Measurements from ENCODE around the gene ALK.
A peak's percentile ranks its signal among the peaks of the same experiment; 100 is the strongest.

The ALK gene

GRCh38 chr2:29847886-29848285 lies 73.5 kb downstream of the ALK start:
- Histone ChIP-seq H2AFZ (ENCODE audit: low read depth) (no peak overlapping the region), H4K20me1 (ENCODE audit: insufficient read depth) (no peaks in the 10 kb centered on the region), H3K4me3 (IDR thresholded peaks at IDR 0.05; ENCODE audit: insufficient read depth, low read depth, low read length) (no peak overlapping the region), H3K4me2 (no peak overlapping the region), H3K79me2 (ENCODE audit: insufficient read depth, low read depth) (no peaks in the 10 kb centered on the region), H3K27me3 (ENCODE audit: insufficient read depth, low read depth) (no peaks in the 10 kb centered on the region), H3K4me1 (ENCODE audit: low read depth, poor library complexity, severe bottlenecking) (no peaks in the 10 kb centered on the region), H3K27ac (no peak overlapping the region), H3K9ac (no peak overlapping the region), H3K36me3 (ENCODE audit: insufficient read depth) (no peaks in the 10 kb centered on the region)
- TF ChIP-seq CTCF (conservative IDR thresholded peaks at IDR 0.05; ENCODE audit: low read depth, low read length), result no peak

- no peaks in the 10 kb centered on the region for H3K27me3 ChIP-seq (ENCODE audit: insufficient read depth, low read depth)
- H2AFZ ChIP-seq (ENCODE audit: low read depth), result no peak overlapping the region
- H3K9ac ChIP-seq, result no peak overlapping the region
- H3K4me1 ChIP-seq (ENCODE audit: low read depth, poor library complexity, severe bottlenecking), result no peaks in the 10 kb centered on the region
- H3K27ac ChIP-seq, result no peak overlapping the region
- no peaks in the 10 kb centered on the region for H3K79me2 ChIP-seq (ENCODE audit: insufficient read depth, low read depth)
- no peak overlapping the region for H3K4me3 ChIP-seq (IDR thresholded peaks at IDR 0.05; ENCODE audit: insufficient read depth, low read depth, low read length)
- TF ChIP-seq CTCF (conservative IDR thresholded peaks at IDR 0.05; ENCODE audit: low read depth, low read length), result no peak
- no peaks in the 10 kb centered on the region for H3K36me3 ChIP-seq (ENCODE audit: insufficient read depth)
- no peaks in the 10 kb centered on the region for H4K20me1 ChIP-seq (ENCODE audit: insufficient read depth)
- no peak overlapping the region for H3K4me2 ChIP-seq
Observed at GRCh38 chr2:29844713-29845326, 76.6 kb downstream of the ALK start.

- no peaks in the 10 kb centered on the region for H3K79me2 ChIP-seq (ENCODE audit: insufficient read depth, low read depth)
- no peak overlapping the region for H3K9ac ChIP-seq
- no peaks in the 10 kb centered on the region for H3K4me1 ChIP-seq (ENCODE audit: low read depth, poor library complexity, severe bottlenecking)
- H3K4me2 ChIP-seq, result no peak overlapping the region
- H2AFZ ChIP-seq (ENCODE audit: low read depth), result no peak overlapping the region
- H3K4me3 ChIP-seq (IDR thresholded peaks at IDR 0.05; ENCODE audit: insufficient read depth, low read depth, low read length), result no peak overlapping the region
- TF ChIP-seq CTCF (conservative IDR thresholded peaks at IDR 0.05; ENCODE audit: low read depth, low read length), result peak; percentile 87
- H4K20me1 ChIP-seq (ENCODE audit: insufficient read depth), result no peaks in the 10 kb centered on the region
- no peak overlapping the region for H3K27ac ChIP-seq
- H3K27me3 ChIP-seq (ENCODE audit: insufficient read depth, low read depth), result no peaks in the 10 kb centered on the region
- H3K36me3 ChIP-seq (ENCODE audit: insufficient read depth), result no peaks in the 10 kb centered on the region
Observed at GRCh38 chr2:29841386-29842004, 79.9 kb downstream of the ALK start.

GRCh38 chr2:29839306-29839705 lies 82.1 kb downstream of the ALK start:
- TF ChIP-seq CTCF (conservative IDR thresholded peaks at IDR 0.05; ENCODE audit: low read depth, low read length), result no peak
- no peaks in the 10 kb centered on the region for H3K36me3 ChIP-seq (ENCODE audit: insufficient read depth)

More at GRCh38 chr2:29839306-29839705, 82.1 kb downstream of the ALK start:
- H3K4me3 ChIP-seq (IDR thresholded peaks at IDR 0.05; ENCODE audit: insufficient read depth, low read depth, low read length), result no peak overlapping the region
- H3K4me2 ChIP-seq, result no peak overlapping the region
- H3K9ac ChIP-seq, result no peak overlapping the region
- H4K20me1 ChIP-seq (ENCODE audit: insufficient read depth), result no peaks in the 10 kb centered on the region
- no peak overlapping the region for H3K27ac ChIP-seq
- H3K79me2 ChIP-seq (ENCODE audit: insufficient read depth, low read depth), result no peaks in the 10 kb centered on the region
- H3K27me3 ChIP-seq (ENCODE audit: insufficient read depth, low read depth), result no peaks in the 10 kb centered on the region
- no peak overlapping the region for H2AFZ ChIP-seq (ENCODE audit: low read depth)
- no peaks in the 10 kb centered on the region for H3K4me1 ChIP-seq (ENCODE audit: low read depth, poor library complexity, severe bottlenecking)
